Psoas muscle (tissue), 8 donors: ENCODE data around the gene STKLD1. TPM values are rescaled to one million over a fixed set of nuclear protein-coding genes. Genes with fewer than 3 reads are reported as not detected.

Experiments used
- ATAC-seq, 4 donors: fragments of 200-7000 bp; cut with Tn5 transposase; one replicate each; pipeline ENCODE4 v1.9.1; 2020; ENCODE audit warnings: moderate library complexity in 3 of 4, mild to moderate bottlenecking in 2 of 4
- DNase-seq, 2 donors: peaks; one replicate each; pipeline ENCODE4 v3.0.0-alpha.2; 2020
- H3K27ac ChIP-seq: fragments of 200-600 bp; one replicate; pipeline ENCODE4 v1.8.0; 2022
- H3K27me3 ChIP-seq, 3 donors: fragments of 200-600 bp in 1 of 3; one replicate each; pipeline versions ENCODE4 v1.6.1 to v1.8.0; 2013 to 2022; ENCODE audit warnings: low read length in 2 of 3, mild to moderate bottlenecking in 2 of 3, moderate library complexity in 1 of 3; ENCODE audit not compliant: insufficient read depth in 3 of 3
- H3K36me3 ChIP-seq, 2 donors: fragments of 200-600 bp in 1 of 2; one replicate each; pipeline versions ENCODE4 v1.6.1 to v1.8.0; 2013 to 2022; ENCODE audit warnings: low read depth in 1 of 2, mild to moderate bottlenecking in 1 of 2, moderate library complexity in 1 of 2; ENCODE audit not compliant: insufficient read depth in 1 of 2
- H3K4me1 ChIP-seq: fragments of 200-600 bp; one replicate; pipeline ENCODE4 v1.8.0; 2022
- H3K4me3 ChIP-seq: fragments of 200-600 bp; one replicate; pipeline ENCODE4 v1.8.0; 2022; ENCODE audit warnings: mild to moderate bottlenecking
- H3K9me3 ChIP-seq: fragments of 200-600 bp; one replicate; pipeline ENCODE4 v1.8.0; 2022
- WGBS, 3 donors: extraction: QIAGEN DNeasy Blood & Tissue Kit; methylation state at CpG; one replicate each; pipeline versions ENCODE4 v1.1.6 to v1.1.7; 2013; 5-methylcytosine and 5-hydroxymethylcytosine counted together
- intact Hi-C, 2 donors: fragments of 100-400 bp; cut with DNase I; formaldehyde crosslinking; loops; one replicate each; pipeline versions ENCODE4 v1.11.0 to v1.14.2; 2022
- polyA plus RNA-seq, 3 donors: library from polyadenylated mRNA; stranded (reverse); fragments of 200-250 nt; gene quantifications; one replicate each; pipeline ENCODE4 v1.2.3, GENCODE V29; 2013
- total RNA-seq, 4 donors: library from RNA; stranded (reverse); fragmentation: NEBNext Ultra II Directional in 2 of 4; extraction: Animal tissue kit (Norgen Biotek cat#: 25700) in 2 of 4; gene quantifications; one replicate each; pipeline versions ENCODE4 v1.2.1 to v1.2.4, GENCODE V29; 2021 to 2023
- TF ChIP-seq, protein P1 (sequence below): fragments of 200-600 bp; IDR thresholded peaks from one replicate; pipeline ENCODE4 v1.8.0; 2022; ENCODE audit warnings: antibody characterized with exemption
- donor health status: healthy with polysubstance abuse.
- donor health status: DM: no; HTN: no; CAD: no; lungs with moderate emphysema.
- donor health status: Bipolar disorder and iron deficiency.
- donor health status: healthy.
- donor health status: DM: yes; HTN: yes; CAD: no.
- donor health status: DM: no; HTN: no; CAD: no.
- donor health status: DM: no; HTN: no; CAD: no.
- donor health status: DM: yes; HTN: yes; CAD: no.

STKLD1 gene
- total and polyA plus RNA-seq, 7 donors = 0.07 to 0.69 (median 0.46) TPM

GRCh38 chr9:133331221-133331620 is 44.9 kb upstream of the STKLD1 start:
- H3K36me3 ChIP-seq = peaks cover 8 to 57% of the 10 kb centered on the region in 2 donors
- no peak for ATAC-seq
- DNase-seq = peak in 1 of 2 donors; percentile 34
- TF ChIP-seq, protein P1, sequence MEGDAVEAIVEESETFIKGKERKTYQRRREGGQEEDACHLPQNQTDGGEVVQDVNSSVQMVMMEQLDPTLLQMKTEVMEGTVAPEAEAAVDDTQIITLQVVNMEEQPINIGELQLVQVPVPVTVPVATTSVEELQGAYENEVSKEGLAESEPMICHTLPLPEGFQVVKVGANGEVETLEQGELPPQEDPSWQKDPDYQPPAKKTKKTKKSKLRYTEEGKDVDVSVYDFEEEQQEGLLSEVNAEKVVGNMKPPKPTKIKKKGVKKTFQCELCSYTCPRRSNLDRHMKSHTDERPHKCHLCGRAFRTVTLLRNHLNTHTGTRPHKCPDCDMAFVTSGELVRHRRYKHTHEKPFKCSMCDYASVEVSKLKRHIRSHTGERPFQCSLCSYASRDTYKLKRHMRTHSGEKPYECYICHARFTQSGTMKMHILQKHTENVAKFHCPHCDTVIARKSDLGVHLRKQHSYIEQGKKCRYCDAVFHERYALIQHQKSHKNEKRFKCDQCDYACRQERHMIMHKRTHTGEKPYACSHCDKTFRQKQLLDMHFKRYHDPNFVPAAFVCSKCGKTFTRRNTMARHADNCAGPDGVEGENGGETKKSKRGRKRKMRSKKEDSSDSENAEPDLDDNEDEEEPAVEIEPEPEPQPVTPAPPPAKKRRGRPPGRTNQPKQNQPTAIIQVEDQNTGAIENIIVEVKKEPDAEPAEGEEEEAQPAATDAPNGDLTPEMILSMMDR = no peak
- peaks cover 11% of the 10 kb centered on the region for H3K4me1 ChIP-seq
- no peak overlapping the region for H3K27ac ChIP-seq
- 79 to 87% (median 83%) methylated on average over 19 of the region's 19 CpGs for WGBS, 3 donors
- H3K9me3 ChIP-seq = no peaks in the 10 kb centered on the region
- H3K4me3 ChIP-seq = no peak overlapping the region
- no peaks in the 10 kb centered on the region for H3K27me3 ChIP-seq
- intact Hi-C loops = loop anchor here (5.0 to 10.0 kb wide), 3 partner anchors 144 to 286 kb away; partner anchors contain the start of gene SLC2A6 (in 1 of the 2)

DNA sequence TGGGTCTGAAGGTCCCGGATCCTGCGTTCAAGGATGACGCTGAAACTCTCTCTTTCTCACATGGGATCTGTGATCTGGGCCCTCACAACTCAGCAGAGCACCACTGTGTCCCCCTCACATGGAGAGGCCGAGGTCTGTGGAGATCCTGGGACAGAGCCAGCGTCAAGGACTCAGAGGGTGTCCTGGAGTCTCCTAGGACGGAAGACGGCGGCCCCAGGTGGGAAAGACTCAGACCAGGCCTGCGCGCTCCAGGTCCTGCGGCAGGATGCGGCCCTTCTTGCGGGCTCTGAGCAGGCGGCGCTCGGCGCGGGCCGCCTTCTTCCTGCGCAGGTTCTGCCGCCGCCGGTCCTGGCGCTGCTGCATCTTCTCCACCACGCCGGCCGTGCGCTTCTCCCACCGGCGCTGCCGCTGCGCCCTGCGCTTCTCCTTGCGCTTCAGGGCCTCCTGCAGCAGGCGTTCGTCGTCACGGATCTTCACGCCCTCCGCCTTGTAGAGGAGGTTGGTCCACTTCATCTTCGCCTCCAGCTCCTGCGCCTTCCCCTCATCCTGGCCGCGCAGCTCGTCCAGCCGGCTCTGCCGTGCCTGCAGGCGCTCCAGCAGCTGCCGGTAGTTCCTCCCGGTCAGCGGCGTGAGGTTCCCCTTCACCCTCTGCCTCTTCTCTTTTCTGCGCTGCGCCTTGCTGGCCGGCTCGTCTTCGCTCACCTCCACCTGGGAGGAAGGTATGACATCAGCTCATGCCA is 44.4 kb upstream of the STKLD1 start:
- DNase-seq (peak in 1 of 2 donors; percentile 44), ATAC-seq (no peak)
- H3K4me1 ChIP-seq = peaks cover 11% of the 10 kb centered on the region
- no peaks in the 10 kb centered on the region for H3K27me3 ChIP-seq
- TF ChIP-seq, protein P1 = no peak
- H3K9me3 ChIP-seq = no peaks in the 10 kb centered on the region
- no peak overlapping the region for H3K27ac ChIP-seq
- WGBS, 3 donors = 94 to 97% (median 94%) methylated on average over 53 to 57 of the region's 57 CpGs
- H3K4me3 ChIP-seq = no peak overlapping the region
- peaks cover 8 to 57% of the 10 kb centered on the region in 2 donors for H3K36me3 ChIP-seq
- intact Hi-C loops = loop anchor here (5.0 to 10.0 kb wide), 3 partner anchors 145 to 287 kb away; partner anchors contain the start of gene SLC2A6 (in 1 of the 2)

DNA sequence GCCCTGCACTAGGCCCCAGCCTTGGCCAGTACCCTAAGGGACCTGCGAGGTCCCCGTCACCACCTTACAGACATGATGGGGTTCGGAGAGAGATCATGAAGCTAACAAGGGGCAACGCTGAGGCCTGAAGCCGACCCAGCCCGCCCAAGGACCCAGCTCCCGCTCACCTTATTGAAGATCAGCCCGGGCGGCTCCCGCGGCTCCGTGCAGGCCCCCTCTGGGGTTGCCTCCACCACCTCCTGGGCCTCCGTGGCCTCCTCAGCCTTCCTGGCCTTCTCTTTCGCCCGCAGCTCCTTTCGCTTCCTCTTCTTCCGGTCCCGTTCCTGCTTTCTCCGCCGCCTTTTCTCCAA is 43.8 kb upstream of the STKLD1 start:
- intact Hi-C loops = loop anchor here (5.0 to 10.0 kb wide), 3 partner anchors 145 to 288 kb away; partner anchors contain the start of gene SLC2A6 (in 1 of the 2)

DNA sequence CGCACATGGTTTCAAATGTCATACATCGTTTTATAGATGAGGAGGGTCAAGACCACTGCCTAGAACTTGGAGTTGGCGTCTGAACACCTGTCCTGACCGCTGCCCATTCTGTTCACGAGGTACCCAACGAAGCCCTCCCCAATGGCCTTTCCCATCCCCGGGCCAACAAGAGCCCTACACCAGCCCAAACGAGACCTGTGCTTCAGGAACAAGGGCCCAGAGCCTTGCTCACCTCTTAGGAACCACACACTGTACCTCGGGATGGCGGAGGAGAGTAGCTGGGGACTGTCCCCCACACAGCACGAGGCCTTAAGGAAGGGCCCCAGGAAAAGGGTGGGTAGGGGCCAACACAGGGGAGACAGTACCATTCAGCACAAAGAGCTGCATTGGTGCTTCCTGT is 43.2 kb upstream of the STKLD1 start:
- H3K9me3 ChIP-seq = no peaks in the 10 kb centered on the region
- TF ChIP-seq, protein P1 = no peak
- ATAC-seq (no peak), DNase-seq (no peak)
- intact Hi-C loops = loop anchor here (5.0 to 10.0 kb wide), 3 partner anchors 144 to 288 kb away; partner anchors contain the start of gene SLC2A6 (in 1 of the 2)
- no peak overlapping the region for H3K4me3 ChIP-seq
- no peaks in the 10 kb centered on the region for H3K27me3 ChIP-seq
- peaks cover 11% of the 10 kb centered on the region for H3K4me1 ChIP-seq
- H3K36me3 ChIP-seq = peaks cover 8 to 57% of the 10 kb centered on the region in 2 donors
- H3K27ac ChIP-seq = no peak overlapping the region
- WGBS, 3 donors = 86 to 87% (median 86%) methylated on average over 11 of the region's 11 CpGs

More for the DNA sequence above, 43.8 kb upstream of the STKLD1 start:
- H3K27me3 ChIP-seq = no peaks in the 10 kb centered on the region
- DNase-seq (peak in 1 of 2 donors; percentile 42), ATAC-seq (no peak)
- H3K4me1 ChIP-seq = peaks cover 11% of the 10 kb centered on the region
- TF ChIP-seq, protein P1 = no peak
- no peak overlapping the region for H3K27ac ChIP-seq
- 85 to 93% (median 90%) methylated on average over 20 of the region's 20 CpGs for WGBS, 3 donors
- H3K4me3 ChIP-seq = no peak overlapping the region
- peaks cover 8 to 57% of the 10 kb centered on the region in 2 donors for H3K36me3 ChIP-seq
- no peaks in the 10 kb centered on the region for H3K9me3 ChIP-seq
